Measurements from ENCODE around the gene PSG11.
"Not testable (repeated sequence)": the region's sequence is repeated elsewhere in the genome, so short reads cannot be mapped to it uniquely, and the experiment has no call there.

Gene PSG11

DNA sequence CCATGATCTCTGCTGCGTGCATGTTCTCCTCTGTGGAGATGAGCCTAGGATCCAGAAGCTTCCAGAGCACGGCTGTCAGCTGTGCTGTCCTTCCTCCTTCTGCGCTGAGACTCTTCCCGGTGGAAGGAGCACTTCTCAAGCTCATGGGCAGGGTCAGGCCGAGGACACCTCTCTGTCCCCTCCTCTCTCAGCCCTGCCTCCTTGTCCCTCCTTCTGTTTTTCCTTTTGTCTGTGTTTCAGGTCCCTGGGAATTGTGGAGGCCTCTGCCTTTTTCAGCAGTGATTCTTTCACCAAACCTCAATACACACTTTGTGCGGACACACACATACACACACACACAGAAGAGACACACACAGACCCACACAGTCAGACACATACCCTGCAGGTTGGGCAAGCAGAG, at the start of gene PSG11:
TSS of gene PSG11 (minus strand) at position 101 of the 400 bp plus-strand sequence. CDS start at position 4, 97 bp downstream.
- not testable (repeated sequence) for DNase-seq (ENCODE audit: low read depth in 2 of 2)

- DNase-seq (ENCODE audit: low read depth in 2 of 2): not testable (repeated sequence)
Measured at GRCh38 chr19:43062418-43062817, 36.1 kb upstream of the PSG11 start.

GRCh38 chr19:43061326-43061725, 35.1 kb upstream of the PSG11 start:
- not testable (repeated sequence) for DNase-seq (ENCODE audit: low read depth in 2 of 2)

DNA sequence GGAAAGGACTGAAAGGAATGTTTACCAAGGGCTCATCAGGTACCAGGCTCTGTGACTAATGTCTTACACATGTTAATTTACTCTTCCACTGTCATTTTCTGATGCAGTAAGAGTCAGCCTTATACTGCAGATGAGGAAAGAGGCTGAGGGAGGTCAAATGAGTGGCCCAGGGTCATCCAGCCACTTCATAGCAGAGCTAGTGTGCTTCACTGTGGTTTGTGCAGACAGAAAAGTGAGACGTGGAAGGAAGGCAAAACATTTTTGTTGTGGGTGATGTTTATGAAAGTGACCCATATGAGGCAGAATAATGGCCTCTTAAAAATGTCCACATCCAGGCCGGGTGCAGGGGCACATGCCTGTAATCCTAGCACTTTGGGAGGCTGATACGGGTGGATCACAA, 34.0 kb upstream of the PSG11 start:
- DNase-seq (ENCODE audit: low read depth in 2 of 2): not testable (repeated sequence)

- not testable (repeated sequence) for DNase-seq (ENCODE audit: low read depth in 2 of 2)
Measured at GRCh38 chr19:43059482-43059881, 33.2 kb upstream of the PSG11 start.

GRCh38 chr19:43058440-43058839, 32.2 kb upstream of the PSG11 start:
- DNase-seq (ENCODE audit: low read depth in 2 of 2): not testable (repeated sequence)

DNA sequence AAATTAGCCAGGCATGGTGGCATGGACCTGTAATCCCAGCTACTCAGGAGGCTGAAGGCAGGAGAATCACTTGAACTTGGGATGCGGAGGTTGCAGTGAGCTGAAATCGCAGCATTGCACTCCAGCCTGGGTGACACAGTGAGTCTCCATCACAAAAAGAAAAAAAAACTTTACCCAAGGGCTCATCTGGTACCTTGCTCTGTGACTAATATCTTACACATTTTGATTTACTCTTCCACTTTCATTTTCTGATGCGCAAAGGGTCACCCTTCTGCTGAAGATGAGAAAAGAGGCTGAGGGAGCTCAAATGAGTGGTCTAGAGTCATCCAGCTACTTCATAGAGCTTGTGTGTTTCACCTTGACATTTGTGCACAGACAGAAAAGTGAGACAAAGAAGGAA, 21.7 kb upstream of the PSG11 start:
- not testable (repeated sequence) for DNase-seq (ENCODE audit: low read depth in 2 of 2)

DNA sequence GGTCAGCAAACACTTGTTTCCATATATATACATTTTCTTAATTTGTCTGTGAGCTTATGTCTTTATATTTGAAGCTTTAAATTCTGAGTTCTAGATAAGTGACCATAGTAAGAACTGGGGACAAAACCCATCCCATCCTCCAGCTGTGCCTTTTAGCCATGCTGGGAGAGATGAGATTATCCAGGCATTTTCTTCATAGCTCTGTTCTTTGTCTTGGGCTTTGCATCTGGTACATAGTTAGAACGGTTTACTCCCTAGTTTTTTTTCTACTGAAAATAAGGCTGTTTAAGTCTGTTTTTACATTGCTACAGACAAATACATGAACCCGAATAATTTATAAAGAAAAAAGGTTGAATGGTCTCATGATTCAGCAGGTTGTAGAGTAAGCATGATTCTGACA, 20.3 kb upstream of the PSG11 start:
- not testable (repeated sequence) for DNase-seq (ENCODE audit: low read depth in 2 of 2)

DNA sequence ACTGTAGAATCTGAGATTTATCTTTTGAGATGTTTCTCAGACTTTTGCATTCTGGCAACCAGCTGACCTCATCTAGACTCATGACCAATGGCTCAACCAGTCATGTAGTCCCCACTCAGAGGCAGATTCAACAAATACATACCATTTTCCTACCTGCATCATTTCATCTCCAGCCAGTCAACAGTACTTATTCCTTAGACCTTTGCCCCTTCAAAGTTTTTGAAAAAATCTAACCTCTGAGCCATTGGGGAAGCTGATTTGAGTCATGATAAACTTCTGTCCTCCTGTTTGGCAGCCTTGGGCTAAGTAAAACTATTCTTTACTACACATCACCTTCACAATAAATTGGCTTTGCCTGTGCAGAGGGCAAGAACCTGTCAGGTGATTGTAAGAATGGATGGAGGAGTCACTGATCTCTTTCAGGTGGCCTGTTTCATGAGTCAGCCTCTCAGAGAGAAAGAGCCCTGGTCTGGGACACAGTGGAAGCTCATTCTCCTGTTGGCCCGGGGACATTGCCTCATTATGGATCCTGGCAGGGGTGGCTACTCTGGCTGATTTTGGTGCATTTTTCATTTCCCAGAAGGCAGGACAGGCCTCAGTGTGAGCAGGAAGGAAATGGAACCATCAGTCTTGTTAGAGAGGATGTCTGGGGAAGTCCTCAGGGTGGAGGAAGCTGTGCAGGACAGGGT, 17.4 kb upstream of the PSG11 start:
- not testable (repeated sequence) for DNase-seq (ENCODE audit: low read depth in 2 of 2)

GRCh38 chr19:43031645-43032044, 5.4 kb upstream of the PSG11 start:
- DNase-seq (ENCODE audit: low read depth in 2 of 2): not testable (repeated sequence)

DNA sequence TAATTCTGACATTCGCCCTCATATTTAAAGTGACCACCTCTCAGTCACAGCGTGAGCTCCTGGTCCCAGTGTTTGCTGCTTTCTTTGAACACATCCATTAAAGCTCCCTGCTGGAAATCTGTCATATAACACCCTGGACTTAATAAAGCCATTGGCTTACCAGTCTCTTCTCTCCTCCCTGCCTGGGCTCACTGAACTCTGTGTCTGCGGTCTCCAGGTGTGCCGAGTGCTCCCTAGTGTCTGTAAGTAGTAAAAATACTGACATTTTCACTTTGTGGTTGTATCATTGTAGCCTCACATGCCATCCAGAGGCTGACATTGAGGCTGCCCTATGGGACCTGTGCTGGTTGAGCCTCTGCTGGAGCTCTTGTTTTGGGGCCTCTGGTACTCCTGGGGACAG, 2.6 kb upstream of the PSG11 start:
- DNase-seq (ENCODE audit: low read depth in 2 of 2): no peak

GRCh38 chr19:43027985-43028384, 1.7 kb upstream of the PSG11 start:
- DNase-seq (ENCODE audit: low read depth in 2 of 2): not testable (repeated sequence)

DNA sequence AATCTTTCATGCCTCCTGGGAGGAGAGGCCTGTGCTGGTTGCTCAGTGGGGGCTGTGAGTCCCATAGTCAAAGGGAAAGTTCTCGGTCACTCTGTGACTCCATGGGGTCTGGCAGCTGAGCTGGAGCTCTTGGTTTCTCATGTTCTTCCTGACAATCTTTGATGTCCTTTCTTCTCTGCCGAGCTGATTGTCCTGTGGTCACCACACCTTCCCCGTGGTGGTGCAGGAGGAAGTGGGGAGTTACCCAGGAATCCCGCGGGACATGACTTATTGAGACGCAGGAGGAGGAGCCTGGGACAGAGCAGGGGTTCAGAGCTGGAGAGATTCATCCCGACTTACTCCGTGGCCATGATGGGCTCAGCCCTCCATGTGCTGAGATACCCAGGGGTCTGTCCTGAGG, 792 bp upstream of the PSG11 start:
- DNase-seq (ENCODE audit: low read depth in 2 of 2): not testable (repeated sequence)

DNA sequence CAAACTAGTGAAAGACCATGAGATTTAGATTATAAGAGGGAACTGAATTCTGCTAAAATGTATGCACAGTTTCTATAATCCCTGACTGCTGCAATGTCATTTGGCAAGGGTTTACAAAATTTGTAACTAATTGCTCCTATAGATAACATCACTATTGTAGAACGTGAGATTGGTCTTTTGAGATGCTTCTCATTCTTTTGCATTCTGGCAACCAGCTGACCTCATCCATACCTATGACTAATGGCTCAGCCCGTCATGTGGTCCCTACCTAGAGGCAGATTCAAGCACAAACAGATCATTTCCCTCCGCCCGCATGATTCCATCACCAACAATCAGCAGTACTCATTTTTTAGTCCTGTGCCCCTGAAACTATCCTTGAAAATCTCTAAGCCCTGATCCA, 4.2 kb downstream of the PSG11 start:
- DNase-seq (ENCODE audit: low read depth in 2 of 2): not testable (repeated sequence)

DNA sequence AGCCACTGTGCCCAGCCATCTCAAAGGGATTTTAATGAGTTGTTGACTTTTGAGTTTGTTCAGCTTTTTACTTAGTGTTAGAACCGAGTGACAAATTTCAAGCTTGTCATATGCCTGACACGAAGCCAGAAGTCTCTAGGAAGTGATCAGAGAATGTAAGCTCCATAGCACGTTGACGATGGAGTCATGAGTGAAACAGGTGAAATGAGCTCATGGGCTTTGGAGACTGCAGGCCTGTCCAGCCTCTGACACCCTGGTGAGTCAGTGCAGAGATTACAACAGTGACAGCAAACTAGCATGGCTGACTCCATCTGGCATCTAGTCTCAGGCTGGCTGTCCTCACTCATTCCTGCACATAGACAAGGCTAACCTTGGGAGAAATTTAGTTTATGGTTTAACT, 4.6 kb downstream of the PSG11 start:
- not testable (repeated sequence) for DNase-seq (ENCODE audit: low read depth in 2 of 2)

DNA sequence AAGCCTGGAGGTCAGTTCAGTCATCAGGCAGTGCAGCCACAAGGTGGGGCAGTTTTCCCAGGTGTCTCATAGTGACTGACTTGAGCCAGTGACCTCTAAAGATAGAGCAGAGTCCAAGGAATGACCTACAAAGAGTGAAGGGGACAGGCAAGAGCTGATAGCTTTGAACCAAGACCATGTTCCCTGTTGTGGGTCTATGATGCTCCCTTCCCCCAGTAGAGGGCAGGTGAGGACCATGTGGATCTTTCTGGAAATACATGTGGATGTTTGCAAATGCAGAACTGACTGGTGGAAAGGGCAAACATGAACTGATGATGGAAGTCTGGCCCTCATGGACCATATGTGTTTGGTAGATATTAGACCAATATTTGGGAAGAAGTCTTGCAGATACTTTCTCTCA, 6.7 kb downstream of the PSG11 start:
- not testable (repeated sequence) for DNase-seq (ENCODE audit: low read depth in 2 of 2)

DNA sequence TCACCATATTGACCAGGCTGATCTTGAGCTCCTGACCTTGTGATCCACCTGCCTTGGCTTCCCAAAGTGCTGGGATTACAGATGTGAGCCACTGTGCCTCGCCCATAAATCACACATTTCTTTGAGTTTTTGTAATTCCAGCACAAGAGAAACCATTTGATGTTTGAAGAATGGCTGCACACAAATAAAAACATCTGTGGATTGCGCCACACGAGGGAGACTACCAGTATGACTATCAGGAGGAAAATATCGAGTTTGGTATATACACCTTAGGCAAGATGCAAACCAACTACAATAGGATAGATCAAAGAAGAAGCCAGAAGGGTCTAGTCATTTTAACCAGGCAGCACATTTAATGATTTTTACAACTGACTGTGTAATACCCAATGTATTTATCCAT, 20.4 kb downstream of the PSG11 start:
- DNase-seq (ENCODE audit: low read depth in 2 of 2): not testable (repeated sequence)

- DNase-seq (ENCODE audit: low read depth in 2 of 2): not testable (repeated sequence)
Measured at GRCh38 chr19:43004846-43005245, 21.4 kb downstream of the PSG11 start.

DNA sequence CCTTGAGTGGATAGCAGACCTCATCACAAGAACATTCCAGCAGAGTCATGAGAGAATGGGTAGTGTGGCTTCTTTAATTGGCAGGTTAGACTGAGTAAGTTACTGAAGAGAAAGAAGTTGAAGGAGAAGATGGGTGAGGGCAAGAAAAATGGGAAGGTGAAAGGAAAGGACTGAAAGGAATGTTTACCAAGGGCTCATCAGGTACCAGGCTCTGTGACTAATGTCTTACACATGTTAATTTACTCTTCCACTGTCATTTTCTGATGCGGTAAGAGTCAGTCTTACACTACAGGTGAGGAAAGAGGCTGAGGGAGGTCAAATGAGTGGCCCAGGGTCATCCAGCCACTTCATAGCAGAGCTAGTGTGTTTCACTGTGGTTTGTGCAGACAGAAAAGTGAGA, 22.6 kb downstream of the PSG11 start:
- not testable (repeated sequence) for DNase-seq (ENCODE audit: low read depth in 2 of 2)

DNA sequence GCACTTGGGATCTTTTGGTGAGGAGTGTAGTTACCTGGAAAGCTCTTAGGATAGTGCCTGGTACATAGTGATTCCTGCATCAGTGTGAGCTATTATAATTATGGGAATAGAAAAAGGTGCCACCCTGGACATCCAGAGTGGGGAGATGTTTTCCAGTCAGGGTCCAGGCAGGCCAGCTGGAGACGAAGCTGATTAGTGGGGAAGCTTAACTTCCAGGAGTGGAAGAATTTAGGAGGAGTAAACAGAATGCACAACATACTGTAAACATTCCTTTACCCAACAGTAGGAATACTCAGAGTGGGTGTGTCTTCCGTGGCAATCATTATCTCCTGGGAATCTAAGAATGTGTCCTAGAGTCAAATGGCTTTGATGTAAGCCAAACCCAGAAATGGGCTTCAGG, 23.3 kb downstream of the PSG11 start:
- not testable (repeated sequence) for DNase-seq (ENCODE audit: low read depth in 2 of 2)

DNA sequence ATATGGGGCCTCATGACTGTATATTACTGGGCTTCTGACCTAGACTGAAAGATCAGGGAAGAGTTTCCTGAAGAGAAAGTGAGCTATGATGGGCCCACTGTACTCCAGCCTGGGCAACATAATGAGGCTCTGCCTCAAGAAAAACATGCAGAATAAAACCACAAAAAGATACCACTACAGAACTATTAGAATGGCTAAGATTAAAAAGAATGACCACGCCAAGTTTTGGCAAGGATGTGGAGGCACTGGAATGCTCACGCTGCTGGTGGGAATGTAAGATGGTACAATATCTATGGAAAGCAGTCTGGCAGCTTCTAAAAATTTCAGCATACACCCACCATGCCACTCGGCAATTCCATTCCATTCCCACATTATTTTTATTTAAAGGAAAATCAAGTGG, 30.1 kb downstream of the PSG11 start:
- not testable (repeated sequence) for DNase-seq (ENCODE audit: low read depth in 2 of 2)

DNA sequence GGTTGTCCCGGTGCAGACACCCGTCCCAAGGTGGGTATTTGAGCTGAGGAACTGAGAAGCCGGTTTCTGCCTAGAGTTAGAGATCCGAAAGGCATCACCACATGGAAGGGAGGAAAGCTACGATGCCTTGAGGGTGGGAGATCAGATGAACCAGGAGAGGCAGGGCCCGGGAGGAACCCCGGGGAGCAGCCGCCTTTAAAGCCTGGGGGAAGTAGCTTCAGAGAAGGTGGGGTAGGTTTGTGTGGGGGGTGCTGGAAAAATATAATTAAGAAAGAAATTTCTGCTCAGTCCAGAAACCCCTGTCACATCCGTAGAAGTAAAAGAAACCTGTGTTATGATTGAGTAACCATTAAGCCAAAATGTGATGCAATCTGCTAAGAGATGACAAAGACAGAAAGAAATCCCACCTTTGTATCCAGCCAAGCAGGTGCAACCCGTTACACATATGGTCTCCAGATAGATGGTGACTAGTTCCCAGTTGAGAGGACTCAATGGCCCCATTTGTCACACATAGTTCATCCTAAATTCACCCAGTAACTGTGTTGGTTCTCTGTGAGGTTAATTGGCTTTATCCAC, 34.2 kb downstream of the PSG11 start:
- DNase-seq (ENCODE audit: low read depth in 2 of 2): not testable (repeated sequence)

DNA sequence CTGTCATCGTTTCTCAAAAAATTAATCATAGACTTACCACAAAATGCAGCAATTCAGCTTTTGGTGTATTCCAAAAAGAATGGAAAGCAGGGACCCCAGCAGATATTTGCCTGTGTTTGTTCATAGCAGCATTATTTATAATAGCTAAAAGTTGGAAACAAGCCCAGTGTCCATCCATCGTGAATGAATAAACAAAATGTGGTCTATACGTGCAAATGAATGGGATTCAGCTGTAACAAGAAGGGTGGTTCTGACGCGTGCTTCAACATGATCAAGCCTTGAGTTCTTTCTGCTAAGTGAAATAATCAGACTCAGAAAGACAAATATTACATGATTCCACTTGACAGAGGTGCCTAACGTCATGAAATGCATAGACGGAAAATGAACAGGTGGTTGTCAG, 36.4 kb downstream of the PSG11 start:
- no peak for DNase-seq (ENCODE audit: low read depth in 2 of 2)

Data from stimulated activated CD8-positive, alpha-beta memory T cell treated with anti-CD3 and anti-CD28 coated beads, Interleukin-2, amount 100 ng/mL, for 48 hours (primary cell).